B cell (primary cell): ENCODE data around the gene HYDIN. TPM values are rescaled to one million over a fixed set of nuclear protein-coding genes. Genes with fewer than 3 reads are reported as not detected.
"Not testable (repeated sequence)": the region's sequence is repeated elsewhere in the genome, so short reads cannot be mapped to it uniquely, and the experiment has no call there.

Experiments
- ATAC-seq: fragments of 200-7000 bp; cut with Tn5 transposase; one replicate; pipeline ENCODE4 v1.10.0; 2021; ENCODE audit warnings: low read depth, mild to moderate bottlenecking, moderate number of reproducible peaks, moderate library complexity
- CTCF ChIA-PET: fragments of 350-600 bp; sonication (Branson Sonifier 250); formaldehyde crosslinking; loops from one replicate; lab custom pipeline; 2021; ENCODE audit warnings: antibody characterized with exemption, inconsistent platforms; lab: Charles Lee
- POLR2A ChIA-PET: fragments of 350-600 bp; sonication (Branson Sonifier 250); formaldehyde crosslinking; loops from one replicate; lab custom pipeline; 2021; ENCODE audit warnings: antibody characterized with exemption; lab: Charles Lee
- DNase-seq: peaks from one replicate; pipeline ENCODE4 v3.0.0; 2013
- H2AFZ ChIP-seq: 2 replicates; pipeline ENCODE4 v1.6.1; 2012; ENCODE audit warnings: mild to moderate bottlenecking, low read depth, low read length; ENCODE audit not compliant: insufficient read depth, poor library complexity, severe bottlenecking
- H3K27ac ChIP-seq, 2 donors: 1 replicate in 1 of 2; 2 replicates in 1 of 2; pipeline ENCODE4 v1.5.1; 2012 to 2013; ENCODE audit warnings: low read length in 2 of 2, mild to moderate bottlenecking in 2 of 2, moderate library complexity in 1 of 2
- H3K27me3 ChIP-seq, 4 experiments: fragments of 200-600 bp in 1 of 4; sonication (generic) in 1 of 4; replicated peaks in 1 of 4; 1 replicate in 2 of 4; 2 replicates in 2 of 4; pipeline versions ENCODE4 v1.6.1 to v1.7.0; 2013 to 2016; ENCODE audit warnings: low read length in 3 of 4, mild to moderate bottlenecking in 2 of 4, mixed read lengths in 1 of 4, moderate library complexity in 1 of 4; ENCODE audit not compliant: insufficient read depth in 4 of 4, control insufficient read depth in 3 of 4; ENCODE audit errors: control extremely low read depth in 1 of 4
- H3K36me3 ChIP-seq, 2 experiments: replicated peaks in 1 of 2; 1 replicate in 1 of 2; 2 replicates in 1 of 2; pipeline versions ENCODE4 v1.6.1 to v1.7.1; 2013; ENCODE audit warnings: low read length in 1 of 2; ENCODE audit not compliant: insufficient read depth in 2 of 2, control insufficient read depth in 1 of 2; ENCODE audit errors: control extremely low read depth in 1 of 2, extremely low read depth in 1 of 2
- H3K4me1 ChIP-seq, 2 donors: fragments of 200-600 bp in 1 of 2; sonication (generic) in 1 of 2; 1 replicate in 1 of 2; 2 replicates in 1 of 2; pipeline versions ENCODE4 v1.5.1 to v1.6.1; 2013 to 2017; ENCODE audit warnings: low read length in 2 of 2; ENCODE audit not compliant: control insufficient read depth in 2 of 2, insufficient read depth in 2 of 2
- H3K4me2 ChIP-seq: replicated peaks from 2 replicates; pipeline ENCODE3; 2012; ENCODE audit warnings: mild to moderate bottlenecking, low read depth, low read length; ENCODE audit not compliant: poor library complexity, severe bottlenecking
- H3K4me3 ChIP-seq, 5 experiments: fragments of 200-600 bp in 1 of 5; sonication (generic) in 1 of 5; 1 replicate in 3 of 5; 2 replicates in 2 of 5; pipeline versions ENCODE4 v1.5.1 to v1.7.0; 2011 to 2016; ENCODE audit warnings: low read length in 4 of 5, mild to moderate bottlenecking in 4 of 5, low read depth in 2 of 5, control low read depth in 1 of 5, moderate library complexity in 1 of 5; ENCODE audit not compliant: insufficient read depth in 1 of 5; ENCODE audit errors: control extremely low read depth in 1 of 5, extremely low read depth in 1 of 5
- H3K79me2 ChIP-seq: fragments of 200-600 bp; sonication (generic); one replicate; pipeline ENCODE4 v1.6.0; 2016; ENCODE audit warnings: low read length; ENCODE audit not compliant: control insufficient read depth, insufficient read depth
- H3K9ac ChIP-seq: fragments of 200-600 bp; sonication (generic); 2 replicates; pipeline ENCODE4 v1.6.1; 2017; ENCODE audit warnings: mild to moderate bottlenecking, low read length, moderate library complexity
- H3K9me3 ChIP-seq, 3 donors: one replicate each; pipeline versions ENCODE4 v1.6.1 to v1.7.1; 2013; ENCODE audit warnings: low read length in 2 of 3; ENCODE audit not compliant: control insufficient read depth in 2 of 3, insufficient read depth in 1 of 3; ENCODE audit errors: control extremely low read depth in 1 of 3
- H4K20me1 ChIP-seq: 2 replicates; pipeline ENCODE4 v1.6.0; 2012; ENCODE audit warnings: mild to moderate bottlenecking, low read length; ENCODE audit not compliant: insufficient read depth, control insufficient read depth, poor library complexity, severe bottlenecking
- H3K27ac Mint-ChIP-seq: one replicate; pipeline ENCODE4 v1.8.0; 2021; ENCODE audit warnings: mixed read lengths
- H3K27me3 Mint-ChIP-seq: one replicate; pipeline ENCODE4 v1.8.0; 2021; ENCODE audit warnings: mixed read lengths
- H3K4me1 Mint-ChIP-seq: one replicate; pipeline ENCODE4 v1.8.0; 2021; ENCODE audit warnings: mixed read lengths
- H3K4me3 Mint-ChIP-seq: one replicate; pipeline ENCODE4 v1.8.0; 2021; ENCODE audit warnings: mixed read lengths
- H3K9me3 Mint-ChIP-seq: one replicate; pipeline ENCODE4 v1.8.0; 2022; ENCODE audit warnings: mixed read lengths; ENCODE audit not compliant: insufficient read depth
- WGBS: methylation state at CpG from one replicate; pipeline ENCODE4 v1.1.5; 2013; ENCODE audit warnings: missing lambda C conversion rate; ENCODE audit not compliant: insufficient coverage; 5-methylcytosine and 5-hydroxymethylcytosine counted together
- intact Hi-C: fragments of 100-400 bp; cut with micrococcal nuclease; formaldehyde crosslinking; loops from one replicate; pipeline ENCODE4 v1.10.0; 2022
- polyA plus RNA-seq: library from polyadenylated mRNA; depleted of rRNA; stranded (reverse); fragments of >200 nt; gene quantifications from 2 replicates; pipeline ENCODE4 v1.2.3, GENCODE V29; 2012
- total RNA-seq, 2 donors: library from RNA; stranded (reverse); fragments of 120-200 nt in 1 of 2; gene quantifications; 1 replicate in 1 of 2; 2 replicates in 1 of 2; pipeline versions ENCODE4 v1.2.3 to v1.2.4, GENCODE V29; 2013 to 2022

HYDIN gene
- total and polyA plus RNA-seq, 2 donors (not counting 1 experiment from before 2014, with no cell fraction given), result 0.10 TPM; not detected in 1

- POLR2A ChIA-PET, H4K20me1 ChIP-seq, ATAC-seq, H3K4me1 Mint-ChIP-seq, H3K79me2 ChIP-seq, H3K4me3 ChIP-seq, H3K9me3 ChIP-seq, H3K4me2 ChIP-seq, DNase-seq, H3K9me3 Mint-ChIP-seq, H3K36me3 ChIP-seq, H3K27me3 Mint-ChIP-seq, H3K9ac ChIP-seq, H3K27ac Mint-ChIP-seq, H3K27ac ChIP-seq, H3K27me3 ChIP-seq, CTCF ChIA-PET, intact Hi-C loops, H3K4me3 Mint-ChIP-seq, H2AFZ ChIP-seq, H3K4me1 ChIP-seq: not testable (repeated sequence)
- WGBS, result no CpG with 5 or more reads among the region's 3 CpGs
These were observed 224.0 kb downstream of the HYDIN start for GRCh38 chr16:71006516-71006915.

- H3K9me3 ChIP-seq, H3K4me1 Mint-ChIP-seq, H3K79me2 ChIP-seq, H3K27ac Mint-ChIP-seq, CTCF ChIA-PET, H3K27me3 ChIP-seq, ATAC-seq, H3K27ac ChIP-seq, intact Hi-C loops, POLR2A ChIA-PET, H3K4me3 Mint-ChIP-seq, H4K20me1 ChIP-seq, H3K9ac ChIP-seq, H3K36me3 ChIP-seq, H3K4me1 ChIP-seq, H2AFZ ChIP-seq, H3K27me3 Mint-ChIP-seq, H3K4me2 ChIP-seq, H3K9me3 Mint-ChIP-seq, H3K4me3 ChIP-seq: not testable (repeated sequence)
- peak; percentile 3 for DNase-seq
- WGBS, result no CpG with 5 or more reads among the region's 2 CpGs
These were observed 230.8 kb downstream of the HYDIN start for GRCh38 chr16:70999735-71000134.

- H3K9me3 Mint-ChIP-seq, H4K20me1 ChIP-seq, H3K4me2 ChIP-seq, H3K79me2 ChIP-seq, DNase-seq, H3K9me3 ChIP-seq, H3K9ac ChIP-seq, H2AFZ ChIP-seq, H3K27me3 Mint-ChIP-seq, H3K27ac ChIP-seq, intact Hi-C loops, H3K27ac Mint-ChIP-seq, H3K4me3 Mint-ChIP-seq, CTCF ChIA-PET, H3K36me3 ChIP-seq, POLR2A ChIA-PET, ATAC-seq, H3K27me3 ChIP-seq, H3K4me1 ChIP-seq, H3K4me1 Mint-ChIP-seq, H3K4me3 ChIP-seq: not testable (repeated sequence)
- no CpG with 5 or more reads among the region's 2 CpGs for WGBS
These were observed 234.7 kb downstream of the HYDIN start for GRCh38 chr16:70995799-70996198.

- H3K9me3 ChIP-seq, H3K27ac ChIP-seq, H3K27me3 ChIP-seq, H3K79me2 ChIP-seq, H3K27ac Mint-ChIP-seq, H3K4me3 ChIP-seq, DNase-seq, H3K27me3 Mint-ChIP-seq, CTCF ChIA-PET, intact Hi-C loops, H3K4me1 ChIP-seq, H3K9me3 Mint-ChIP-seq, H3K9ac ChIP-seq, H2AFZ ChIP-seq, H3K4me1 Mint-ChIP-seq, H4K20me1 ChIP-seq, H3K4me2 ChIP-seq, H3K4me3 Mint-ChIP-seq, H3K36me3 ChIP-seq, ATAC-seq, POLR2A ChIA-PET: not testable (repeated sequence)
- WGBS, result 83% methylated on average over 1 of the region's 4 CpGs
These were observed 238.0 kb downstream of the HYDIN start for GRCh38 chr16:70992511-70992910.
